HG02759 (cell line): ENCODE results near the gene ARSK.
A peak's percentile ranks its signal among the peaks of the same experiment; 100 is the strongest.

Experiments
- ATAC-seq: cut with Tn5 transposase; IDR thresholded peaks from one replicate; pipeline ENCODE4 v1.9.1; 2021; ENCODE audit warnings: mild to moderate bottlenecking, moderate library complexity; ENCODE audit not compliant: unreplicated experiment

The ARSK gene, protein sequence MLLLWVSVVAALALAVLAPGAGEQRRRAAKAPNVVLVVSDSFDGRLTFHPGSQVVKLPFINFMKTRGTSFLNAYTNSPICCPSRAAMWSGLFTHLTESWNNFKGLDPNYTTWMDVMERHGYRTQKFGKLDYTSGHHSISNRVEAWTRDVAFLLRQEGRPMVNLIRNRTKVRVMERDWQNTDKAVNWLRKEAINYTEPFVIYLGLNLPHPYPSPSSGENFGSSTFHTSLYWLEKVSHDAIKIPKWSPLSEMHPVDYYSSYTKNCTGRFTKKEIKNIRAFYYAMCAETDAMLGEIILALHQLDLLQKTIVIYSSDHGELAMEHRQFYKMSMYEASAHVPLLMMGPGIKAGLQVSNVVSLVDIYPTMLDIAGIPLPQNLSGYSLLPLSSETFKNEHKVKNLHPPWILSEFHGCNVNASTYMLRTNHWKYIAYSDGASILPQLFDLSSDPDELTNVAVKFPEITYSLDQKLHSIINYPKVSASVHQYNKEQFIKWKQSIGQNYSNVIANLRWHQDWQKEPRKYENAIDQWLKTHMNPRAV

DNA sequence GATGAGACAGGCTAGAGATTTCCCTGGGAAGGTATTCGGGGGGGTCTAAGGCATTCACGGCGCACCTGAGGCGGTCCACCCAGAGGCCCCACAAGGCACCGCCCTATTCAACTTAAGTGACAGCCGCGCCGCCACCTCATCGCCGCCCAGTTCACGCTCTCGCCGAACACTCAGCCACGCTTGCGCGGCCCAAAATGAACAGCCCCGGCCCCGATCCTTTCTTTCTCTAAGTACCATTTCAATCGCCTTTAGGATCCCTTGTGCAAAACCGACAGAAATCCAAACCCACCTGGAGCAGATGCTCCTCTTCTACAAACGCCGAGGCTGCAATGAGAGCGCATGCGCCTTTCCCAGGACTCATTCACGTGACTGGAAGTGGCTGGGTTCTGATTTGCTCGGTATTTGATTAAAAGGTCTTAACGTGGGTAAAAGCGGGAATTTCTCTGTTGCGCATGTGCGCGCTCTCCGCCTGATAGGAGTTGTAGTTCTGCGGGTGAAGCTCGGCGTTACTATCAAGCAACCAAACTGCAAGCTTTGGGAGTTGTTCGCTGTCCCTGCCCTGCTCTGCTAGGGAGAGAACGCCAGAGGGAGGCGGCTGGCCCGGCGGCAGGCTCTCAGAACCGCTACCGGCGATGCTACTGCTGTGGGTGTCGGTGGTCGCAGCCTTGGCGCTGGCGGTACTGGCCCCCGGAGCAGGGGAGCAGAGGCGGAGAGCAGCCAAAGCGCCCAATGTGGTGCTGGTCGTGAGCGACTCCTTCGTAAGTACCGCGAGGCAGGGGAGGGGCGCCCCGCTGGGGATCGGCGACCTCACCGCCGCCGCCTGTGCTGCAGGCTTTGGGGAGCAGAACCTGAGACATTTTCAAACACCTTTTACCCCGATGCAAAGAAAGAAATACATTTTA lies at the start of gene ARSK, which contains the start of gene SKIC3:
Gene ARSK, plus strand, starts transcription at position 455 of the 902 bp plus-strand sequence. Its CDS starts 178 bp downstream, at position 633.
Gene SKIC3, minus strand, starts transcription at position 331 of the 902 bp plus-strand sequence. CDS start 7,827 bp downstream, outside the sequence.
- peak; percentile 92 for ATAC-seq

DNA sequence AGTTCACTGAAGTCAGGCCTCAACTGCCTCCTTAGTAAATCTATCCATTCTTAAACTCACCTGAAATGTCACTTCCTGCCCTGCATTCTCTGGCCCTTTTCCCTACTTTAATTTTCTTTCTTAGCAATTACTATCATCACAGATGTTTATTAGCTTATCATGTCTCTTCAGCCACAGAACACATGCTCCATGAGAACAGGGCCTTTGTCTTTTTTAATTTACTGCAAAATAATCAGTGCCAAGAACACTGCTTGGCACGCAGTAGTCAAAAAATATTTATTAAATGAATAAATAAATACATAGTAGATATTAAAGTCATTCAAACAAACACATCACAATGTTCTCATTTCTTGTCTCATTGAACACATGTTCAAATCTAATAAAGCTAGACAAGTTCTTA lies 46.4 kb upstream of the ARSK start:
- ATAC-seq, result no peak

DNA sequence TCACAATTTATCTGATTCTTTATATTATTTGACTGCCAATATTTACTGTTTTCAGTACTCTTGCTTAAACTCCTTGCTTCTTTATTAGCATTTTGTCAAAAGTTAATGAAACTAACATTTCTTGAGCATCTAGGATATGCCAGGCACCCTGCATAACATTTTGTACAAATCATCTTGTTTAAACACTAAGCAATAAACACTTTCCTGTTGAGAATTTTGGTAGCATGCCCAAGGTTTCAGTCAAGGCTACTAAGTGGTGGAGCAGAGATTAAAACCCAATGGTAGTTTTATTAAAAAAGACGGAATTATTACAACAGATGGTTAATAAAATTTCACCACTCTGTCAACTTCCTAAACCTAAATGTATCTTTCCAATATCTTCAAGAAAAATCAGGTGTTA lies 43.3 kb upstream of the ARSK start:
- no peak for ATAC-seq

DNA sequence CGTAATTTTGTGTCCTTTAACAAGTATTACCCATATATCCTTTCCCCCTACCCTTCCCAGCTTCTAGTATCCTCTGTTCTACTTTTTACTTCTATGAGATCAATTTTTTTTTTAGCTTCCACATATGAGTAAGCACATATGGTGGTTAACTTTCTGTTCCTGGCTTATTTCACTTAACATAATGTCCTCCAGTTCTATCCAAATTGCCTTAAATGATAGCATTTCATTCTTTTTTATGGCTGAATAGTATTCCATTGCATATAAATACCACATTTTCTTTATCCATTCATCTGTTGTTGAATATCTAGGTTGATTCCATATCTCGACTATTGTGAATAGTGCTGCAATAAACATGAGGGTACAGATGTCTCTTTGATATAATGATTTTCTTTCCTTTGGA lies 36.5 kb upstream of the ARSK start:
- ATAC-seq, result no peak

DNA sequence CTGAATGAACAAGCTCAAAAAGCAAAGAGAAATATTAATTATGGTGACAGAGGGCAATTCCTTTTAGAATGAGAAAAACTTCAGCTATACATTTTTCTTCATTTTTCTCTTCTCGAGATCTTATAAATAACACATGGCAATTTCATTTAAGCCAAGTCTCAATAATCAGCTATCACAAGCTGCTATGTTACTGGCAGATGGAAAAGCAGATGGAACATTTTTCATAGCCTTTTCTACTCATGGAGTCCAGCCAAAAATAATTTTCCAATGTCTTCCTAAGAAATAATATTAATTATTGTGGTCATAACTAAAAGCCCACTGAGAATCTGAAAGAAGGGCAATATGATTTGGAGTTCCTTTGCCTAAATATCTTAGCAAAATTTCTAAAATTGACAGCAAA lies 35.8 kb upstream of the ARSK start:
- no peak for ATAC-seq

DNA sequence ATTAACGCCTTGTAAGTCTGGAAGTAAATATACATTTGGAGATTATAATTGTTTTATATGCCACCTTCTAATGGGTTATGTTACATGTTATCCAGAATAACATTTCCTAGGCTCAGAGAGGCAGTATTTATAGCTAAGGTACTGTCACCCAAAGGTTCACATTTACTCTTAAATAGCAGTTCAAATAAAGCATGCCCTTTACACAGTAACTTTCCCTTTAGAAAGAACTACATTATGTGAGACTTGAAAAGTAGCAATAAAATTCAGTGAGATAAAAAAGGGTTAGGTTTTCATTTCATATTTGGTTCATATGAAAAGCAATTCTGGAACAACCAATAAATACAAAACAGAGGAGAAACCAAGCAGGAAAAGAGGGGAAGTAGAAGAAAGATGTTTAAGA lies 35.2 kb upstream of the ARSK start:
- ATAC-seq, result no peak

DNA sequence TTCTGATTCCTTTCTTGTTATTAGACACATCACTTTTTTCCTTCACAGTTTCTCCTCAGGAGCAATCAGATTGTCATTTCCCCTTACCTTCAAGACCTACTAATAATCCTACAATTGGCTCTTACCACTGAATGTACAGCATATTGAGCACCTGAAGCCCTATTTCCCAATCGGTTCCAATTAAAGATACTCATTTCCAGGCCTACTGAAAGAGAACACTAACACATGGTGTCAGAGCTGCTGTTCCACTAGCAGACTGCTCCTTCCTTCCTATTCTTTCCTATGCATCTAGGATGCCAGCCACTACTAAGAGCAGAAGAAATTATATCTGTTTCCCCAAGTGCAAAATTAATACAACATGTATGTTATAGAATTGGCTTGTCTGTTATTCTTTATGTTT lies 34.7 kb upstream of the ARSK start:
- ATAC-seq, result no peak

DNA sequence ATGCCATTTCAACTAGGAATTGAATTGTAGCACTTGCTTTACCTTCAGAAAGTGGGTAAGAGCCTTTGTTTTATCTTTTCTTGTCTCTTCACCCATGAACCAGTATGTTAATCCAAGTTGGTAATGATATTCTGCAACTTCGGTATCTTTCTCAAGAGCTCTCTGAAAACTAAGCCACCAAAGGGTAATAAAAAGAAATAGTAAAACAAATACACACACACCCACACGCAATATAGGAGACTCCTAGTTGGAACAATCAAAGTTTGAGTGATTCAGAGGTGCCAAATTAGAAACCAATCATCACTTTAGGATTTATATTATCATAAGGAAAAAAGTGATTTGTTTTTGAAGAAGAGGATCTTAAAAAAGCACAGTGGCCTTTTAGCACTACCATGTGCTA lies 30.5 kb upstream of the ARSK start:
- ATAC-seq, result no peak

DNA sequence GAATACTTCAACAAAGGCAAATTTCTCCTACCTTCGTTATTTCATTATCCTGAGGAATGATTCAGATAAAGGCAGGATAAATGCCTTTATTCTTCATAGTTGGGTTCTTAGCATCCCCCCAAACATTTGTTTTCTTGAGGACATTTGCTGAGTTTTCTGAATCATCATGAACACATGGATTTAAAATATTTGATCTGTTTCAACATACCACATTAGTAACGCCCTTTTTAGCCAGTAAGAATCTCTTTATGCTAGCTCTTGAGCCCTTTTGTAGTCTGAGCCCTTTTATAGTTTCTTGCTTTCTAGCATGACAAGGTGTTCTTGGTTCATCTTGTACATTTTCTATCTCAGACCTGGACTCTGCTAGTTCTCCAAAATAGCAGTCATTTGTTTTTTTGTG lies 28.0 kb upstream of the ARSK start:
- ATAC-seq, result no peak

DNA sequence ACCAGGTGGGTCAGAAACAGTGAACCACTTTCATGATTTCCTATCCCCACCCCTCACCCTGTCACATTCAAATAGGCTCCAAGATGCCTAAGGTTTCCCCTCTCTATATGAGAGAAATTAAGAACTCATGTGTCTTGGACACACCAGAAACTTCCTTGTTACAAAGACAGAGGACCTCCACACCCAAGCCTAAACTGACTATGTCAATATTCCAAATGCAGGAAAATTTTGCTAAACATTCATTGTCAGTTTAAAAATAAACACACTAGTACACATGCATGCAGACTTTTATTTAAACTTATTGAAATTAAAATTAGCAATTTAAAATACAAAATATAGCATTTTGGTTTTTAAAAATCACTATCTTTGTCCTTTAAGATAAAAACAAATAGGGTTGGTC lies 26.3 kb upstream of the ARSK start:
- no peak for ATAC-seq

DNA sequence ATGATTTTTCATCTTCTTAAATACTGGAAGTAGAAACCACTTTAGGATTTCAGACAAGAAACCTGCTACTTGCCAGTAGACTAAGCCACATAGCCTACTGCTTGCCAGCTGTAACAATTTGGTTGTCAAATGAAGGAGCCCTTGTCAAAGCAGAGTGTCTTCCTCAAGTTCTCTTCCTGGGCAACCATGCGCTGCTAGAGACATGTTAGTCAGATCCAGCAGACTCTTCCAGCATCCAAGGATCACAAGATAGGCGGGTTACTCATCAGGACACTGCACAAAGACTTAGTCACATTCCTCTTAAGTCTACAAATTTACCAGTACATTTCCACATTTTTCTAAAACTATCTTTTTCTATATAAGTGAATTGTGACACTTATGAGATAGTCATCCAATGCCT lies 24.5 kb upstream of the ARSK start:
- ATAC-seq, result no peak

DNA sequence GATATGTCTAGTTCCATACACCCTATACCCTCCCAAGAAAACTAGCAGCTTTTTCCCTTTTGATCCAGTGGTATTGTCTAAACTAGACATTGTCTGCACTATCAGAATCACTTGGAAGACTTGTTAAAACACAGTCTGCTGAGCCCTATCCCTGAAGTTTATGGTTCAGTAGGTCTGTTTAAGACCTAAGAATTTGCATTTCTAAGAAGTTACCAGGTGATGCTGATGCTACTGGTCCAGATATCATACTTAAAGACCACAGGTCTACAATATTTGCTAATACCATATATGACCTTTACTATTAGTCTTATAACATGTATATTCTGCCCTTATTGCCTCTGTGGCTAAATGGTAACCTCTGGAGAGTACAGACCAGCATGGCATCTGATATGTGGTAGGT lies 23.4 kb upstream of the ARSK start:
- ATAC-seq, result no peak

DNA sequence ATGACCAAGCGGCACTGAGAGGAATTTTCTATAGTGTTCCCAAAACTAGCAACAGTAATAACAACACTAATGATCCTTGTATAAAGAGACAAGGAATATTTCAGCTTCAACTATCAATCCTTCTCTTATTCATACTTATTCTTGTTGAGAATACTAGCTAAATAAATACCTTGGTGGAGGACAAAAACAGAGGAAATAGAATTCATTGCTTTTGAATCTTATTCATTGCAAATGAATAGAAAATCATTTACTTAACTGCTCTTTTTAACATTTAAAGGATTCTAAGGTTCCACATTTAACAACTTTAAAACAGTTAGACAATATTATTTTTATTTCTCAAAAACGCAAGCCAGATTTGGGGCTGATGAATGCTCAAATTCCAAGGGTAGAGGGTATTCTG lies 22.5 kb upstream of the ARSK start:
- ATAC-seq, result no peak

DNA sequence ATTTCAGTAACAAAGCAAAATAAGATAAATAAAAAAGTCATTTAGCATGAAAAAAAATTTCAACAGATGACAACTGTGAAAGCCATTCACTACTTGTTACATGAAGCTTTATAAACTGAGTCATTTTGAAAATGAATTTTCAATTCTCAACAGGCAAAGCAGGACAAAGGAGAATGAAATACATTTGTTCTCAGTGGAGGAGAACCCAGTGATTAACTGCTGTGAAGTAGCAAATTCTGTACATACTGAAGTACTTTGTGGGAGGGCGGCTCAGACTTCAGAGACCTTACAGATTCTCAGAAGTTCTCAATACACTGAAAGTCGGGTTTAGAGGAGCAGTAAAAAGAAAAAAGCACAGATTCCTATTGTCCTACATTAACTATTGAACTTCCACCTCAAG lies 21.8 kb upstream of the ARSK start:
- no peak for ATAC-seq

DNA sequence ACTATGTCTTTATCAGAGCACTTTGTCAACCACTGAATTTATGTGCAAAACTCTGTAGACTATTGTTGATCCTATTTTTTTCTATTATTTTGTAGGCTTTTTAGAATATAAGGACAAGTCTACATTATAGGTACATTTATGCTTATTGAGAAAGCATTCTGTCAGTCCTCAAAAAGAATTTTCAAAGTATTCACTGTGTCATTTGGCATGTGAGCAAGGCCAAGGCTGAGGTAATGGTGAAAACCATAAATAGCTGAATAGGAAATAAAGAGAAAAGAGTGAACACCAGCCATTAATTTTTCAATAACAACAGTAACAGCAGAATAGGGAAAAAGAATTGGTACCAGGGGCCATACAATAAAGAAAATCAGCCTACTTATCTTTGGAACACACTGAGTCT lies 21.1 kb upstream of the ARSK start:
- no peak for ATAC-seq

DNA sequence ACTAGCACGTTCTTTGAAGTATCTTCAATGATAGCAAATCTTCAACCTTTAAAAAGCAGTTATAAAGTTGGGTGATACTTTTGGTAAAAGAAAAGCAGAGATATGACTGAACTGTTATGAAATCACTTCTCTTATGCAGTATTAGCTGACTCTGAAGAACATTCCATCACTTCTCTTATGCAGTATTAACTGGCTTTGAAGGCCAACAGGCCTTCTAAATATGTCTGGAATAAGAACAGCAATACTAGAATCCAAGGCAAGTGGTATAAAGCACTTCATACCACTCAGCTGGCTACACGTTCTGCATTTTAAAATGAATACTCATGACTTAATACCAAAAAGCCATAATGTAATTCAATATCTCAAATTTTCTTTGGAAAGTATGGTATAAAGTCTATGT lies 17.4 kb upstream of the ARSK start:
- no peak for ATAC-seq

DNA sequence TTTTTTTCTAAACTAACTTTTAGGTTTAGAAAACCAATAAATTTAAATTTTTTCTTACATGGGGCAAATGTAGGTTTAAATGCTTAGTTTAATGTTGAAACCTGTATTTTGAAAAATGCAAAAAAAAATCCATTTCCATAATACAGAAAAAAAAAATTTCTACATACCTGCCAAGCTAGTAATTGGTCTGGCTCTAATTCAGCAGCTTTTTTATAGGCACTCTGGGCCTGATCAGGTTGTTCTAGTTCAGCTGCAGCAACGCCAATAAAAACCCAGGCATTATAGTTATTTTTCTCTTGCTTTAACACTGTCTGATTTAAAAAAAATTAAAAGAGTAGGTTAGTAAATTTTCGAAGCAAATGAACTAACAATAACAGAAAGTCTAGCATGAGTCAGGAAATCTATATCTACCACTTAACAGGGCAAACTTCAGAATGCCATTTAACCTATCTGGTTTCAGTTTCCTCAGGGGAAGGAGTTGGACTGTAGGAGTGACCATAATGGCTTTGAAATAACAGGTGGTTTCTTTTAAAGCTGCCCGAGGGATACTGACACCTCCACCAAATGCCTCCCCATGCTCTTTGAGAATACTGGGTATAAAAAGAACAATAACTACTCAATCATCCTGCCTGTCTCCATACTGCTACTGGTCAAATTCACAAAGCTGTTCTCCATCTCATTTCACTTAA lies 11.7 kb upstream of the ARSK start:
- no peak for ATAC-seq

DNA sequence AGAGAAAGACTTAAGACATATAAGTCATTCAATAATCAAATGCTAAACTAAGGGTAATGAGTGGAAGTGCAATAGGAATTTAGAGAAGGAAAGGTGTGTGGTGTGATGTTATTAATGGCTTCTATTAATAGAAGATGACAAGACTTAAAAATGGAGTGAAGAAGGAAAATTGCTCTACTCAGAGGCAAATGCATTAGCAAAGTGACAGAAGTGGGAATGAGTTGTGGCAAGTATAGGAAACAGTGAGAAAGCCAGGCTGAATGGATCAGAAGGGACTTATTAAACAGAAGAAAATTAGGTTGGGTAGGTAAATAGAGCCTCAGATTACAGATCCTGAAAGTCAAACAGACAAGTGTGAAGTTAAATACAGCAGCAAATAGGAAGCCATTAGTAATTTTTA lies 5.9 kb upstream of the ARSK start:
- ATAC-seq, result no peak

DNA sequence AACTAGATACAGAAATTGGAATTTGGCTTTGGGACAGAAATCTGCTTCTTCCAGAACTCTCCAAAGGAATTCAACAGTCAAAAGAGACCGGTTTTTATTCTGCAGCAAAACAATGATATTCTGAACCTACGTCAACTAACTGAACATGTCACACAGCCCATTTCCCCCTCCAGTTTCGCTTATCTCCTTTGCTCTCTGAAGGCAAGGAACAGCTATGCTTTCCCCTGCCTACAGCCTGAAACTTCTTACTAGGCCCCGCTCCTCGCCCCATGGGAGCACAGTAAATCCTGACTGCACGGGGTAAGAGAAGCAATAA lies 612 bp upstream of the ARSK start:
- peak; percentile 29 for ATAC-seq

DNA sequence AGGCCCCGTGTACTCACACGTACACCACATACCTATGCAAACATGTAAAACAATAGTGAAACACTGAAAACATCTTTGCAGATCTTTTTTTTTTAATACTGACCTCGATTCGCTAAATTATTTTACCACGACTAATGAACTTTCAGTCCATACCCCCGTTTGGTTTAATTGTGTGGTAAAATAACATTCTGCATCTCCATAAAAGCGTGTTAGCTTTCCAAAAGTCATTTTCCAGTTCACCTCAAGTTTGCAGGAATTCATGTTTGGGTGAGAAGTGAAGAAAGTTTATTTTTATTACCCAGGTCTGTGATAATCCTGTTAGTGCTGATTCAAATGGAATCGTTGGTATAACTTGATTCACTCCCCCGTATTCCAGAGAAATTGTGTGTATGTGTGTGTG lies 652 bp downstream of the ARSK start:
- ATAC-seq, result no peak

DNA sequence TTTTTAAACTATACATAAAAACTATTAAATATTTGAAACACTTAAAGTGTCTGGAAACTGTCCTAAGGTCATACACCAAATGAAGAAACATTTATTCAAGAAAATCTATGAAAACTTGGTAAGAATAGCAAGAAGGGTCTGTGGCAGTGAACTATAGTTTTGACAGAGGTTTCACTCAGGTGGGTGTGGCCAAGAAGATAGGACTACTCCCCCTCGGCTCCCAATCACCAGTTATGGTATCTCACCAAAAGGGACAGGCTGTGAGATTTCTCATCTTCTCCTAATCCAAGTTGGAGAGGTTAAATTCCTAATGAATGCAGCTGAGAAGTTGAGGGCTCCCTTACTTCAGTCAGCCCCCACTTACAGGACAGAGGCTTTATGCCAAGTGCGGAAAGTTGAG lies 2.9 kb downstream of the ARSK start:
- no peak for ATAC-seq
